ENCODE results near the gene SGCA. TPM values are rescaled to one million over a fixed set of nuclear protein-coding genes. Genes with fewer than 3 reads are reported as not detected.
A peak's percentile ranks its signal among the peaks of the same experiment; 100 is the strongest.

Gene SGCA
- total and polyA plus RNA-seq, 2 of the 13 experiments (the other 11 are each of a cell fraction or from before 2014, with no cell fraction given): not detected

- TF ChIP-seq HNRNPLL (IDR thresholded peaks at IDR 0.05; ENCODE audit: low read depth, low read length, poor library complexity, severe bottlenecking): no peak
- no peak for TF ChIP-seq ETV5 (CRISPR knock-in tag; IDR thresholded peaks at IDR 0.05; ENCODE audit: borderline replicate concordance)
- TF ChIP-seq ZNF672 (CRISPR knock-in tag; IDR thresholded peaks at IDR 0.05): no peak
Observed at GRCh38 chr17:50128441-50129352, 37.1 kb upstream of the SGCA start (continued).

GRCh38 chr17:50129353-50129727, 36.5 kb upstream of the SGCA start:
- in situ Hi-C loops (cut with HindIII; ENCODE audit: extremely low pct_ligation_motif_present, low pct_unique_long_range_greater_than_20kb) (no loop called here), intact Hi-C loops (cut with micrococcal nuclease; ENCODE audit: unreplicated experiment) (no loop called here)
- Histone ChIP-seq H3K79me2 (ENCODE audit: insufficient read depth, low read length) (no peaks in the 10 kb centered on the region), H3K9me3 (ENCODE audit: low read length) (no peaks in the 10 kb centered on the region), H3K27ac (ENCODE audit: extremely low read length, insufficient read depth, low read length) (no peak overlapping the region), H3K4me1 (ENCODE audit: insufficient read depth, low read length) (peaks cover 52% of the 10 kb centered on the region), H2AFZ (ENCODE audit: low read length) (no peak overlapping the region), H3K4me2 (ENCODE audit: low read depth, low read length) (peak overlapping the region; percentile 48), H3K9ac (ENCODE audit: insufficient read depth, low read depth, low read length) (no peak overlapping the region), H3K27me3 (ENCODE audit: control insufficient read depth in 1 of 2, insufficient read depth in 2 of 2, low read length in 2 of 2) (peaks cover 10 to 22% of the 10 kb centered on the region in 2 experiments), H3K4me3 (replicated peaks in 1 of 3; ENCODE audit: insufficient read depth in 1 of 3, low read depth in 2 of 3, low read length in 3 of 3) (peak overlapping the region in 2 of 3 experiments; percentile 54 to 76; a peak in 4 of 6 replicates), H4K20me1 (ENCODE audit: insufficient read depth, low read length) (no peaks in the 10 kb centered on the region), H3K36me3 (replicated peaks in 1 of 2; ENCODE audit: control insufficient read depth in 1 of 2, insufficient read depth in 2 of 2, low read length in 2 of 2) (no peaks in the 10 kb centered on the region)
- ChIA-PET POLR2A (no interaction called here), CTCF (ENCODE audit: low intra/inter-chr PET ratio, low total read pairs) (no interaction called here)
- ATAC-seq (no peak), DNase-seq (ENCODE audit: low spot score) (no peak), FAIRE-seq (no peak)
- peak; percentile 7; the same call in 1 of the 2 replicates for TF ChIP-seq TAF1 (CRISPR knock-in tag; IDR thresholded peaks at IDR 0.05)
- no peak for TF ChIP-seq NFATC3 (CRISPR knock-in tag; IDR thresholded peaks at IDR 0.05)
- no peak for TF ChIP-seq RORA (CRISPR knock-in tag; IDR thresholded peaks at IDR 0.05)
- no peak for TF ChIP-seq MTF2 (CRISPR knock-in tag; IDR thresholded peaks at IDR 0.05; ENCODE audit: borderline replicate concordance)
- TF ChIP-seq ETS1 (CRISPR knock-in tag; IDR thresholded peaks at IDR 0.05): no peak
- no peak for TF ChIP-seq CTCF (CRISPR knock-in tag; IDR thresholded peaks at IDR 0.05)
- no peak for TF ChIP-seq THYN1 (CRISPR knock-in tag; IDR thresholded peaks at IDR 0.05; ENCODE audit: borderline replicate concordance, low read depth)
- WGBS (ENCODE audit: low lambda C conversion rate): 12% methylated on average over 28 of the region's 31 CpGs
- no TSS peak for BruUV-seq (replicated peaks)
